ENCODE data around the gene GPRIN2.
A peak's percentile ranks its signal among the peaks of the same experiment; 100 is the strongest.

GPRIN2 gene

DNA sequence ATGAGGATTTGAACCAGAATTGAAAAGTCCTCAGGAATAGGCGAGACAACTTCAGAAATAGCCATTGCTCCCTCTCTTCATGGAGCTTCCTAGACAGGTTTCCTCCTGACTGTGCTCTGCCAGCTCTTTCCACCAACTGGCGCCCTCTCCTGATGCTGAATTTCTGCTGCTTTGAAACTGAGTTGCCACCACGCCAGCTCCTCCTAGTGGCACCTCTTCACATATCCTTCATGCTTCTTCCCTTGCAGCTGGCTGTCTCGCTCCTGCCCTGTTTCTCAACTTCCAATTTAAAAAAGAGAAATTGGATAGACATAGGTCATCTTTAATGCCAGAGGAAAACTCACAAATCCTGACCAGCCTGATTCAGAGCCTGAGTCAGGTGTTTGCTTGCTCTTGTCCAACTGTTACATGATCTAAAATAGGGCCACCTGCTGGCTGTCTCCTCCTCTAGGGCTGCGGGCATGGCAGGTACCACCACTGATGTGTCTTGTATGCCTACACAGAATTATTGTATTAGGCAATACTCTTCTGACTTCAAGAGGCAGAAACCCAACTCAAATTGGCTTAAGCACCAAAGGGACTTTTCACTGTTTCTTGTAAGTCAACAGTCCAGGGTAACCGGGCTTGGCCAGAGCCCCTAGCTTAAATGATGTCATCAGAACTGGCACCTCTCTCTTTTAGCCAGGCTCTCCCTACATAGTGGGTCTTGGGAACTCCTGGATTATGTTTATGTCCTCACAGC lies 9.3 kb upstream of the GPRIN2 start:
- DNase-seq, result peak; percentile 62

DNA sequence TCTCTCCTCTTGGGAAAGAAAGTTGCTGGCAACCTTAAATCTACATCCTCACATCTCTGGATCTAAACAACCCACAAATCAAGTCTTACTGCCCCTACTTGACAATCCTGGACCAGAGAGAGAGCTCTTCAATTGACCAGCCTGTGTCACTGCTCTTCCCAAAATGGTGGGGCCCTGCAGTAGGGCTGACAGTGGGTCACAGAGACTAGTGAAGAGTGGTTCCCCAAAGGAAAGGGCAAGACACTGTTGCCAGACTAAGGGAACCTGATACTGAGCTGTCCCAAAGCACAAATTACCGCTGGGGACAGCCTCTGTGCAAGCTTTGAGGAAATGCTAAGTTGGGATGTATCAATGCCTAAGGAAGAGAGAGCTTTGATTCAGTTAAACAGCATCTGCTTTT lies 4.5 kb upstream of the GPRIN2 start:
- DNase-seq, result peak; percentile 1

DNA sequence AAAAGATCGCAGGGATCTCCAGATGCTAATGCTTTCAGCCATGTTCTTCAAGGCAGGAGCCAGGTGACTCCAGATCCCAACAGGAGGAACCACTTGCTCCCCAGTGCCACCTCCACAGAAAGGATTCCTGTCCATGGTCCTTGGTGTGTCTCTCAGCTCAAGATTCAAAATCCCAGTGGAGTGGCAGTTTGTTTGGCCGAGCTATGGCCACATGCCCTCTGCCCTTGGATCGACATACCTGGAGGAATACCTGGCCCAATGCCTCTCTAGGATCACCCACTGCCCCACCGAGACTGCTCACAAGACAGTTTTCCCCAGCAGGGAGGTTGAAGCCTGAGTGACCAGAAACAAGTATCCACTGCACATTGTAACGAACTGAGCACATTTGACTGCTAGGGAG lies 3.9 kb upstream of the GPRIN2 start:
- DNase-seq, result peak; percentile 1

DNA sequence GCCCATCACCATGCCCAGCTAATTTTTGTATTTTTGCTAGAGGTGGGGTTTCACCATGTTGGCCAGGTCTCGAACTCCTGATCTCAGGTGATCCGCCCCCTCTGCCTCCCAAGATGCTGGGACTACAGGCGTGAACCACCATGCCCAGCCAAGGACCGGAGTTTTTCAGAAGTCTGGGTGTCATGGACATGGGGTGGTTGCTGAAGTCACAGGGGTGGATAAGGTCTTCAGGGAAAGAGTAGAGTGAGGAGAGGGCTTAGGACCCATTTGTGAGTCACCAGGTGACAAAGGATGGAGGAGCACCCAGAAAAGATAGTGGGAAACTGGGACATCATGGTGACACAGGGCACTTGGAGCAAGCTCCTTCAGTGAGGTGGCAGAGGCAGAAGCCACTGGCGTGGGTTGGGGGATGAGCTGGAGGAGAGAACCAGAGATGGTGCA lies 2.8 kb upstream of the GPRIN2 start:
- DNase-seq, result peak; percentile 2

DNA sequence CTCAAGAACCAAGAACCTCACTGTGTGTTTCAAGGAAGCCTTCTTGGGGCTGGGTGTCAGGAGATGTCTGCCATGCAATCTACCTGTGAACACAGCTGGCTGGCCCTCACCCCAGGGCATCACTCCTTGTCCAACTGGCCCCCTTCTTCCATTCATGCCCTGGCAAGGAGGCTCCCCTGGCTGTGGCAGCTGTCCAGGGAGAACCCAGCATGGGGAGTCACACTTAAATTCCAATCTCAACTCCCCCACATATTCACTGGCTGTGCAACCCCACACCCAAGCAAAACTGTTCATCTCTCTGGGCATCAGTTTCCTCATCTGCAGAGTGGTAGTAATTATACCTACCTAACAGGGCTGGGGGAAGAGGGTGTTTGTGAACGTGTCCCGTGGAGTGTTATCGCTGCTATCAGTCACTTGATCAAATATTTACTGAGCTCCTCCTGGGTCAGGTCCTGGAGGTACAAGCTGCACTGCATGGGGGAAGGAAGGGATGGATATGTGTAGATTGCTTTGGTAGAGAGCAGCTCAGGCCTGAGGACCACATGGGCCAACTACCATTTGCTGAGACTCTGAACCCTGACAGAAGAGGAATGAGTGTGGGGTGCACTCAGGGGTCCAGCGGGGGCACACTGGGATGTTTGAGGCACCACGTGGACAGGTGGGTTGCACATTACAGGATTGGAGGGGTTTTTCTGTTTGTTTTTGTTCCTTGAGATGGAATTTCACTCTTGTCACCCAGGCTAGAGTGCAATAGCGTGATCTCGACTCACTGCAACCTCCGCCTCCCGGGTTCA lies 2.1 kb upstream of the GPRIN2 start:
- peak; percentile 1 for DNase-seq

DNA sequence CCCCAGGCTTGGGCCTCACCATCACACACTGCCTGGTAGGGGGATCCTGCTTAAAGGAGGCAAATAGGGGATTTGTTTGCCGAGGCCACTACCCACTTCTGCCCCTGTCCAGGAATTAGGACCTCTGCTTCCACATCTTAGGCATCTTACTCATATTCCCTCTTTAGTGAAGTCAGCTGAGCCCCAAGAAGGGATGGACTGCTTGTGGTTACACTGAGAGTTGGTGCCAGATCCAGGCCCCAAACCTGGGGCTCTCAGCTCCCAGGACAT lies 1.6 kb upstream of the GPRIN2 start:
- no peak for DNase-seq

DNA sequence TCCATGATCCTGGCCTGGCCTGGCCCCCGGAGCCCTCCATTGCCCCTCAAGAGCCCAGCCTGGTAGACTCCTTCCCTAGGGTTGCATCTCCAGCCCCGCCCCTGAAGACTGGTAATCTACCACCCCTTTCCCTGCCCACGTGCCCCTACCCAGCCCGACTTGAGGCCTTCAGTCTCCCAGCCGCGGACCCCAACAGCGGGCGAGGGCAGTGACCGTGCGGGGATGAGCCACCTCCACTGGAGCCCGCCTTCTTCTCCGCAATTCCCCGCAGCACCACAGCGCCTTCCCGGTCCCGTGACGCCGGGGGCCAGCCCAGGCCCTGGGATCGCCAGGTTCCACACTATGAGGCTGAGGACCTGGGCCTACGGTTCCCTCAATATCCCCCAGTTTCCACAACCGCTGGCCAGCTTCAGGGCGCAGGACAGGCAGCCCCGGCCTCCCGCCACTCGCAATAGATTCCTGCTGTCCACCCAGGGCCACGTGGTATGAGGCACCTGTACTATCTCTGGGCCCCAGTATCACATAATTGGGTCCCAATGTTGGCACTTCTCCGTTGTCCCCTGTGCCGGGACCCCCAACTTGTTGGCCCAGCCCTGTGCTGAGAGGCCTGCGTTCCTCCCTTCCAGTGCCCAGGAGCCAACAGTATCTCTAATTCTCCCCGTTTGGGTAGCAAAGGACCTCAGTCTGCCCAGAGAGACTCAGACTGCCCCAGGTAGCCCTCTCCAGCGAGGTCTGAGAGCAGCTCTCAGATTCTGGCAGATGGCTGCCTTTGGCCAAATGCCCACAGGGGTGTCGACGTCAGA lies 1.1 kb upstream of the GPRIN2 start:
- peak; percentile 2 for DNase-seq

DNA sequence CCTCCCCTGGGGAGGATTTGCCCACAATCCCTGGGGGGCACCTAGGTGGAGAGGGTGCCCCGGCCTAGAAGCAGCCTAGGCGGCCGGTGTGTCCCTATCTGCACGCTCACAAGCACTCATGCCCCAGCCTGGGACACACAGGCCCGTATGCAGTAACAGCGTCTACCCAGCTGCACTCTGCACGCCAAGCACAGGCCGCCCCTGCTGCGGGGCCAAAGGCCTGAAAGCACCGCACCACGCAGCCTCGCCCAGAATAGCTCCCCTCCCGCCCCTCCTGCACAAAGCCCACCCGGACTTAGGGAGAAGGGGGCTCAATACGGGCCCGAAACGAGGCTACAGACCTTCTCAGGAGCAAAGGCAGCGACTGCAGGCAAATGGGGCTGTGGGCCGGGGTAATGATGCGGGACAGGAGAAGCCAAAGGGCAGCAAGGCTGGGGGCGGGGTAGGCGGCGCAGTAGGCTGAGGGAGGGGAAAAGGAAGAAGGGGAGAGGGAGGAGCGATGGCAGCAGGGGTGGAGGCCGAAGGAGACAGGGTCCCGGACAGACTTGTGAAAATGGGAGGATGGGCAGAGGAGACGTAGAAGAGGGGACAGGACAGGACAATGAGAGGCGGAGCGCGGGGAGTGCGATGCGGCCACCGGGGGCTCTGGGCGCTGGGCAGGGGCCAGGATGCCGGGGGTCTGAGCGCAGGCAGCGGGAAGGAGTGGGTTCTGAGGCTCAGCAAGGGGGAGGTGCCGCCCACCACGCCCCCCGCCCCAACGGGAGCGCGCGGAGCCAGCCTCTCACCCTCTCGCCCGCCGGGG lies 544 bp downstream of the GPRIN2 start:
- peak; percentile 7 for DNase-seq

DNA sequence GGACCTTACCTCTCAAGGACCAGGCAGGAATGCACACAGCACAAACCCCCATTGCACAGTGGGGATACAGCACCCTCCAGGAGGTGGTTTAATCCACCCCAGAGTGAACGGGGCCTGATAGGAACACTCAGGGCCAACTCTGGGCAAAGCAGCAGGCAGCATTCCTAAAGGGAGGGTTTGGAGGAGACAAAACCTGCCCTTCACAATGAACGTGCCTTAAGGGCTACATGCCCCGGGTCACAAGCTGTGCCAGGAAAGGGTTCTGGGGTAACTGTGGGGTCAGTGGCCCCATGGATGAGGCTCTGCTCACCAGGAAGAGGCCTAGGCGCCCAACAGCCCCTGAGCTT lies 1.1 kb downstream of the GPRIN2 start:
- DNase-seq, result no peak

DNA sequence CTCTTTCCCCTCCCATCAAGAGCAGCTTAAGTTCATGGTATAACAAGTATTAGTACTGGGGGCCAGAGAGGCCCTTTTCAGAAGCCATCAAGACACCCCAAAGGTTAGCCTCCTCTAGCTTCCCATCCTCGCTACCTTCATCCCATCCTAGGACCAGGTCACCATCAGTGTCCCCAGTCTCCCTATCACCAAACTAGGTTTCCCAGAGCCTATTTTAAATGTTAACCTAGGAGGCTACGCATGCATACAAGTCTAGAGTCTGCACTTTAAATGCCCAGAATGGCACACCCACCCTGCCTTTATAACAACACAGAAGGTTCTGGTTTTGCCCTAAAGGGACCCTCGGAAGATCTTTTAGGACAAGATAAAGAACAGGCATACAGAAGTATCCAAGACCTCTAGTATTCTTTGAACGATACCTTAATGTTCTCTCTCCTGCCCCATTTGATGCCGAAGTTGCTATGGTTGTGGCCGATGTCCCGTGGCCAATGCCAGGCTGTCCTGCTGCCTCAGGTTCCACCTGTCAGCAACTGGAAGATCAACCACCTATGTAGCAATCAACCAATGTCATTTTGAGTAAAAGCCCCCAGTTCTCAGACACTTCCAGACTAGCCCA lies 2.2 kb downstream of the GPRIN2 start:
- DNase-seq, result peak; percentile 2

DNA sequence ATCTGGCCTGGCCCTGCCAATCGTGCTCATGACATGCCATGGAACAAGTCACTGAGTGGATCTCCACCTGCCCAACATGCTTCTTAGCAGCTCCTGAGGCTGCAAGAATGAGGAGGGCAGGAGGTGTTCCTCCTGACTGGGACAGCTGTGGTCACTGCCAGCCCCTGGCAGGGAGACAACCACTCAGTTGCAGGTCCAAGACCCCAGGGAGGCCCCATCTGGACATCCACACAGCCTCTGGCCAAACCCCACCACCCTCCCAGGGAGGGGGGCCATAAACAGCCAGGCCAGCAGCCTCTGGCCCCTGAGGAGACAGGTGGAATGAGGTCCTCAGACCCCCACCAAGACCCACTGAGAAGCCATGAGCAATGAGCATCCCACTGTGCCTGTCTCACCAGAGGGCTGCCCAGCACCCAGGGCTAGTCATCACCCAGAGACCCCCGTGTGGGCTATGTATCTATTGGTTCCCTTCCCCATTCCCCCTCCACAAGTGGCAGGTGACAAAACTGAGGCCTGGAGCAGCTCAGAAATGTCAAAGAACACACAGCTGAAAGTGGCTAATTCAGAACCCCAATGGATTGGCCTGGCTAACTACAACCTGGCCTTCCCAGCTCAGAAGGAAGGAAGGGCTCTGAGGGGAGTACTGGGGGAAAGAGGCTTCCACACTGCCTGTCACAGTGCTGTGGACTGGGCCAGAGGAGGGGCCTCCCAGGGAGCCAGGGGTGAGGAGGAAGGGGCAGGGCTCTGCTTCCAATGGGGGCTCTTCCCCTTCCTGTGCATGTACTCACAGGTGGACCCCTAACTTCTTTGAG lies 3.0 kb downstream of the GPRIN2 start:
- DNase-seq, result peak; percentile 2

DNA sequence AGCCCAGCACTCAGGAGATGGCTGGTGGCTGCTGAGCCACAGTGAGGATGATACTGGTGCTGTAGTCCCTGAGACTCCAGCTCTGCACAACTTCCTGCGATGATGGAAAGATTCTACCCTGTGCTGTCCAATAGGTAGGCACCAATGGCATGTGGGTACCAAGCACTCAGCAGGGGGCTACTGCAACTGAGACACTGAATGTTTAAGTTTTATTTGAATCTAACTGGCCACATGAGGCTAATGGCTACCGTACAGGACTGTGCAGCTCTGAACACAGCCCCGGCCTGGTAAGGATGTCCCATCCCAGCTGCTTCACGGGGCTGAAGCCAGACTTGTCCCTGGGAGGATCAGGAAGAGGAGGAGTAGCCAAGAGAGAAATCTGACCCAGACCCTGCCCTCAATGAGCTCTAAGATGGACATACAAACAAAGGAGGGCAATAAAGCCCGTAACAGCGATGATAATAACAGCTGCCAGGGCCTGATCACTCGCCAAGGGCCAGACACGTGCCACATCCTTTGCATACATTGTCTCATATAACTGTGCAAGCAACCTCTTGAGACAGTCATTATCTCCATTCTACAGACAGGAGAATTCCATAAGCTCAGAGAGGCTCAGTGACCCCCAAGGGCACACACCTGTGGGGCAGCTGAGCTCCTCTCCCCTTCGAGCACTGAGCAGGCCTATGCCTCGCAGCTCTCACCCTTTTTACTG lies 3.8 kb downstream of the GPRIN2 start:
- peak; percentile 1 for DNase-seq

DNA sequence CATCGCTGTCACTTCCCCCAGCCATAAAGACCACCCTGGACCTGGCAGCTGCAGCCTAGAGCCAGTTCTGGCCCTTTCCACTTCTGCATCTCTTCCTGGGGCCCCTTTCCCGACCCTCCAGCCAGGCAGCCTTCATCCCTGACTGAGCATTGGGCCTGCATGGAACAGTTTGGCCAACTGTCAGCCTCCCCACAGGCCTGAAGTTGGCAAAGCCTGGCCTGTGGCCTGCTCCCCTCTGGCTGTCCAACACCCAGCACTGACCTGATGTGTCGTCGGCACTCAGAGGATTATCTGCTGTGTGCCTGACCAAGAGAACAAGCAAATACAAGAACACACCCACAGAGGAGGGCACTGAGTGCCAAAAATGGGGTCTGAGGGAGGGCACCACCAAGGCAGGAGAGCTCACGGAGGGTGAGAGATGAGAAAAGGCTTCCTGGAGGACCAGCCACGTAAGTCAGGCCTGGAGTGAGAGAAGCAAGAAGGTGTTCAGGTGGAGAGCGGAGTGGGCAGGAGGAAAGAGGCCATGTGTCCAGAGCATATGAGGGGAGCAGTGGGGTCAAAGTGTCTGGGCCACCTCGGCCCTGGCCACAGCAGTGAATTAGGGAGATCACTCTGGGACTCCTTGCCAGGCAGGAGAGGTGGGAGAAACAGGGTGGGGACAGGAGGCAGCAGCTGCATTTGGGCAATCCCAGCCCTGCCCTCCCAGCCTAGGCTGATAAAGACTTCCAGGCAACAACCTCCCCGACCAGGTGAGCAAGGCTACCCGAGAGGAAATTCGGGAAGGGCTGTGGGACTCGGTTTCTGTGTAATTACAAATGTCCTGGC lies 4.5 kb downstream of the GPRIN2 start:
- DNase-seq, result peak; percentile 1

DNA sequence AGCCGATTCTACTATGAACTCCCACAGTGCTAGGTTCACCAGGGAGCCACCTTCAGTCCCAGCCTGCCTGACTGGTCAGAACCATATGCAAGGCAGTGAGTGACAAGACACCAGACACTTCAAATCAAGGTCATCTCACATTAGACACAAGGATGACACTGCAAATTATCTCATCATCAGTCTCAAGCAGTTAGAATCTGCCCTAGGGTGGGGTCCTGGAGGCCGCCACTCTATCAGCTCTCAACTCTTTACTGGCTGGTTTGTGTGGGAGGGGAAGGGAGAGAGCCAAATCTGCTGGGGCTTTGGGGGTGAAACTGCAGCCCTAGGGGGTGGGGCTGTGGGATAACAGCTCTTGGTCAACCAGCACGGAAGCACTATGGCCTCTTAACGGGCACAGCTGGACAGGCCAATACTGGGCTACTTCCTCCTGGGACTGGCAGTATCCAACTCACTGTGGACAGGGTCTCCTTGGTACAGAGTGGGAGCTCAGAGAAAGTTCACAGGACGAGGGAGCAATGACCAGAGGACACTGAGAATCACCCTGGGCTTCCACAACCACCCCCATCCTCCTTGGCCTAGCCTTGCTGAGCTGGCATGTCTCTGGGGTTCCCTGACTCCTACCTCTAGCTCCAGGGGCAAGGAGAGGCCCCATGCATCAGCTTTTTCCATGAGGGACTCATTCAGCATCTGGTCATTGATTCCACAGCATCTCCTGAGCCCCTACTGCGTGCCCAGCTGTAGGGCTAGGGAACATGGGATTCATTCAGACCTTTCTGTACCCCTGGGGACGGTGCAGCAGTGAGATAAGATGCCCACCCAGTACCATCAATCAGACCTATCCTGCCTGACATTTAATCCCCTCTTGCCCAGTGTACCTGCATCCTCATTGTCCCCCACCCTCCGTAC lies 5.4 kb downstream of the GPRIN2 start:
- DNase-seq, result no peak

DNA sequence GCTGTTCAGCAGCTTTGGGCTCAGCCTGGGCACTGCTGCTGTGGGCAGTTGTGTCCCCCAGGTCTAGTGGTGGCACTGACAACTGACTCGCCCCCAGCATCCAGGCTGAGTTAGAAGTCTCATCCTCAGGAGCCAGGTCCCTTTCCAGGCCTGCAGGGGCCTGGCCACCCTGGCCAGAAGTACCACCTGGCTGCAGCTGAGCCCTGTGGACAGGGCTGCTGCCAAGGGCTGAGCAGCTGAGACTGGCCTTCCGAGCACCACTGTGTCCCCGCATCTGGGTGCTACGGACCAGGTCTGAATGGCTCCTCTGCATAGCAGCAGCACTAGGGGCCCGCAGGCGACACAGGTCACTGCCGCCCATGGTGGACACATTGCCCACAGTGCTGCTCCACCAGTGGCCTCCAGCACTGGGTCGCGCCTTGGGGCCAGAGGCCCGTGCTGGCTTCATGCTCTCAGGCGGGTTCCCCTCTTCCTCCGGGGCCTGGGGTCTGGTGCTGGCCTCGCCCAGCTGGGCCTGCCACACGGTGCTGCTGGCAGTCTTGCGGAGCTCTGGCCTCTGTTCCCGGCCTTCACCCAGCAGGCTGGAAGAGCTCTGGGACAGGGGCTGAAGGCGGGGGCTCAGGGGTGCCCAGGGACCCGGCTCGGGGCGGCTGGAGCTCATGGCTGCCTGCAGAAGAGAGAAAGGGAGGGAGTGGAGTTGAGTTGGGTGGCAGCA lies 6.2 kb downstream of the GPRIN2 start:
- DNase-seq, result peak; percentile 2

DNA sequence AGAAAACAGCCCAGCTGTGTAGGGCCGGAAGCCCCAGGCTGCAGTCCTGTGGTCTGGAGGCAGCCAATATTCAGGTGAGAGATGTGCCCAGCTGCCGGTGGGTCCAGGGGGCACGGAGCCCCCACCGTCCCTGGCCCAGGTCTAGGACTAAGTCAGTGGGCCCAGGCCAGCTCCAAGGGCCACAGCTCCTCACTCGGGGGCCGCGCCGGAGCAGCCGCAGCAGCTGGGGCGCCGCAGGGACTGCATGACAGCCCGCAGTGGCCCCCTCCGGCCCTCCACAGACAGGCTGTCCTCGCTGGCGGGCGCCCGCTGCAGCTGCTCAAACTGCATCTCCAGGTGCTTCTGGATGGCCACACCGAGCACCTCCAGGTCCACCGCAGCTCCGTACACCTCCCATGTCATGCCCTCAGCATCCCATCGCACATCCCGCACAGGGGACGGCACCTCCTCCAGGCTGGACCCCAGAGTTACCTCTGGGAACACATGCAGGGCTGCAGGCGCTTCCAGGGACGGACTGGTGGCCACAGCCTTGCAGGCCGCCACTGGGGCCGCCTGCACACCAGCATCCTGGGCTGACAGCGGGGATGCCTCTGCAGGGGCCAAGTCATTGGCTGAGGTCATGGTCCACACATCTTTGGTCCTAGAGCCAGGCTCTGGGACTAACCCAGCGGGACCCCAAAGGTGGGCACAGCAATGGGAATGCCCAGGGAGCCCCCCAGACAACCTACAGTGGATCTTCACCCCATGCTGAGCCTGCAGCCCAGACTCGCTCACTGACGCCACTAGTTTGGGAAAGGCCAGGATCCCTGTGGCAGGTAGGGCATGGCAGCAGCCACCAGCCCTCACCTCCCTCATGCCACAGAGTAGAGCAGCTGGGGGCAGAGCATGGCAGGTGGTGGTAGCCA lies 7.0 kb downstream of the GPRIN2 start:
- DNase-seq, result peak; percentile 2

DNA sequence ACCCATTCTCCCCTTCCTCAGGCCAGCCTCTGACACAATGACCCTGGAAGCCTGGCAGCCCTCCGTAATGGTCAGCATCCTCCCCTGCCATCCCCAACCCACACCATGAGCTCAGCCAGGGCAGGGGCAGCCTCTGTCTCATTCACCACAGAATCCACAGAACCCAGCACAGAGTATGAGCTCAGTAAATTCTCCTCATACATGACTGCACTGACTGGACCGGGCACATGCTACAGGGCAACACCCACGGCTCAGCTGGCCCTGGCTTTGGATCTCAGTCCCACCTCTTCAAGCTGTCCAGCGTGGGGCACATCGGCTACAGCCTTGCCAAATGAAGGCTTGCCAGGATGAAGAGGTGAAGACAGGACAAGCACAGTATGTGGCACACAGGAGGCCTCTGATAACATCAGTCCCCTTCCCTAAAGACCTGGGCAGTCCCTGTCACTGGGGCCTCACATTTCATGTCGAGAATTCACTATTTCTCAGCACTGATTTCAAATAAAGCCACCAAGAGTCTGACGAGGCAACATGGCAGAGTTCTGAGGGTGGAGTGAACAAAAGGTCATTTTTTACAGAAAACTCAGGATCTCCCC lies 7.9 kb downstream of the GPRIN2 start:
- DNase-seq, result peak; percentile 2

All from activated CD4-positive, alpha-beta T cell treated with anti-CD3 and anti-CD28 coated beads for 48 hours (primary cell).